Mesenchymal stem cell (in vitro differentiated cells and primary cell): ENCODE data around the gene ALG5.

Experiments
- DNase-seq: peaks from one replicate; pipeline ENCODE4 v3.0.0-alpha.2; 2013
- H2AFZ ChIP-seq: one replicate; pipeline ENCODE4 v1.6.1; 2013; ENCODE audit warnings: low read depth, mild to moderate bottlenecking, control low read depth, inconsistent platforms, low read length, moderate library complexity
- H2AK5ac ChIP-seq: 2 replicates; pipeline ENCODE4 v1.6.1; 2013; ENCODE audit warnings: low read length, moderate library complexity, mild to moderate bottlenecking, inconsistent platforms; ENCODE audit not compliant: severe bottlenecking
- H2BK120ac ChIP-seq: one replicate; pipeline ENCODE4 v1.6.1; 2013; ENCODE audit warnings: low read depth, mild to moderate bottlenecking, inconsistent platforms, low read length, moderate library complexity
- H2BK12ac ChIP-seq, 2 experiments: one replicate each; pipeline ENCODE4 v1.6.1; 2013; ENCODE audit warnings: inconsistent platforms in 2 of 2, low read length in 2 of 2, mild to moderate bottlenecking in 2 of 2, moderate library complexity in 2 of 2, control low read depth in 1 of 2
- H2BK15ac ChIP-seq: one replicate; pipeline ENCODE4 v1.6.1; 2013; ENCODE audit warnings: mild to moderate bottlenecking, low read depth, inconsistent platforms; ENCODE audit not compliant: poor library complexity, severe bottlenecking
- H2BK5ac ChIP-seq: 2 replicates; pipeline ENCODE4 v1.6.1; 2013; ENCODE audit warnings: low read depth, mild to moderate bottlenecking, low read length, control low read depth, inconsistent platforms; ENCODE audit not compliant: poor library complexity, severe bottlenecking
- H3K14ac ChIP-seq, 2 experiments: one replicate each; pipeline ENCODE4 v1.6.1; 2013; ENCODE audit warnings: inconsistent platforms in 2 of 2, low read length in 2 of 2, control low read depth in 1 of 2, mild to moderate bottlenecking in 1 of 2, moderate library complexity in 1 of 2
- H3K18ac ChIP-seq, 2 experiments: one replicate each; pipeline ENCODE4 v1.6.1; 2013; ENCODE audit warnings: inconsistent platforms in 2 of 2, low read length in 2 of 2, control low read depth in 1 of 2, low read depth in 1 of 2, mild to moderate bottlenecking in 1 of 2
- H3K23ac ChIP-seq, 2 experiments: one replicate each; pipeline ENCODE4 v1.6.1; 2013; ENCODE audit warnings: inconsistent platforms in 2 of 2, low read length in 2 of 2, mild to moderate bottlenecking in 2 of 2, moderate library complexity in 2 of 2, control low read depth in 1 of 2
- H3K27ac ChIP-seq: 2 replicates; pipeline ENCODE4 v1.5.1; 2013; ENCODE audit warnings: mild to moderate bottlenecking, moderate library complexity, low read length, control low read depth, inconsistent platforms; ENCODE audit not compliant: poor library complexity, severe bottlenecking
- H3K27me3 ChIP-seq, 2 experiments: 2 replicates each; pipeline versions ENCODE4 v1.6.1 to v1.7.0; 2013; ENCODE audit warnings: low read length in 2 of 2, mild to moderate bottlenecking in 2 of 2, moderate library complexity in 2 of 2, control low read depth in 1 of 2, inconsistent platforms in 1 of 2; ENCODE audit not compliant: control insufficient read depth in 1 of 2, insufficient read depth in 1 of 2
- H3K36me3 ChIP-seq, 2 experiments: 2 replicates each; pipeline versions ENCODE4 v1.6.1 to v1.7.0; 2013; ENCODE audit warnings: low read length in 2 of 2, control low read depth in 1 of 2, inconsistent platforms in 1 of 2, low read depth in 1 of 2, mild to moderate bottlenecking in 1 of 2; ENCODE audit not compliant: insufficient read depth in 2 of 2, control insufficient read depth in 1 of 2
- H3K4ac ChIP-seq, 2 experiments: one replicate each; pipeline ENCODE4 v1.6.1; 2013; ENCODE audit warnings: inconsistent platforms in 2 of 2, low read length in 2 of 2, mild to moderate bottlenecking in 2 of 2, moderate library complexity in 2 of 2, control low read depth in 1 of 2, low read depth in 1 of 2
- H3K4me1 ChIP-seq: 2 replicates; pipeline ENCODE4 v1.6.1; 2013; ENCODE audit warnings: low read depth, low read length, control low read depth; ENCODE audit not compliant: control insufficient read depth, insufficient read depth
- H3K4me2 ChIP-seq: 2 replicates; pipeline ENCODE4 v1.6.1; 2013; ENCODE audit warnings: low read length, mild to moderate bottlenecking, inconsistent platforms; ENCODE audit not compliant: poor library complexity, severe bottlenecking
- H3K4me3 ChIP-seq, 2 experiments: 2 replicates each; pipeline versions ENCODE4 v1.5.1 to v1.7.0; 2013; ENCODE audit warnings: low read length in 2 of 2, mild to moderate bottlenecking in 2 of 2, control low read depth in 1 of 2, low read depth in 1 of 2; ENCODE audit not compliant: insufficient read depth in 1 of 2
- H3K79me1 ChIP-seq: replicated peaks from 2 replicates; pipeline ENCODE4 v1.6.1; 2013; ENCODE audit warnings: mild to moderate bottlenecking, control low read depth, low read length, inconsistent platforms; ENCODE audit not compliant: poor library complexity, severe bottlenecking
- H3K9ac ChIP-seq: 2 replicates; pipeline ENCODE4 v1.7.0; 2013; ENCODE audit warnings: mild to moderate bottlenecking, low read length, moderate library complexity
- H3K9me3 ChIP-seq: 2 replicates; pipeline ENCODE4 v1.7.0; 2013; ENCODE audit warnings: mild to moderate bottlenecking, low read length; ENCODE audit not compliant: control insufficient read depth
- H4K8ac ChIP-seq: one replicate; pipeline ENCODE4 v1.6.1; 2013; ENCODE audit warnings: inconsistent platforms, mild to moderate bottlenecking, low read length, moderate library complexity
- H4K91ac ChIP-seq: one replicate; pipeline ENCODE4 v1.6.1; 2013; ENCODE audit warnings: mild to moderate bottlenecking, low read length, inconsistent platforms
- WGBS: methylation state at CpG from one replicate; pipeline ENCODE4 v1.1.7; 2013; ENCODE audit warnings: mixed read lengths; 5-methylcytosine and 5-hydroxymethylcytosine counted together

The ALG5 gene

GRCh38 chr13:36903925-36904595 lies 95.1 kb downstream of the ALG5 start:
- H3K27ac ChIP-seq = no peak overlapping the region
- H4K91ac ChIP-seq = no peak overlapping the region
- H2AFZ ChIP-seq = no peak overlapping the region
- H3K18ac ChIP-seq = no peak overlapping the region
- H3K4ac ChIP-seq = no peak overlapping the region
- no peaks in the 10 kb centered on the region for H3K4me1 ChIP-seq
- WGBS = 93% methylated on average over 7 of the region's 8 CpGs
- no peak overlapping the region for H3K23ac ChIP-seq
- H3K9ac ChIP-seq = no peak overlapping the region
- no peak overlapping the region for H2BK12ac ChIP-seq
- H3K4me3 ChIP-seq = no peak overlapping the region
- H3K4me2 ChIP-seq = no peak overlapping the region
- no peaks in the 10 kb centered on the region for H3K27me3 ChIP-seq
- no peak overlapping the region for H3K14ac ChIP-seq
- H3K79me1 ChIP-seq = no peaks in the 10 kb centered on the region
- no peaks in the 10 kb centered on the region for H3K9me3 ChIP-seq
- no peak overlapping the region for H2BK15ac ChIP-seq
- H2BK5ac ChIP-seq = no peak overlapping the region
- no peak for DNase-seq
- no peaks in the 10 kb centered on the region for H3K36me3 ChIP-seq
- H2BK120ac ChIP-seq = no peak overlapping the region
- no peak overlapping the region for H2AK5ac ChIP-seq
- no peak overlapping the region for H4K8ac ChIP-seq
